Heart right ventricle (tissue), 16 donors: Measurements from ENCODE around the gene TAGAP. TPM values are rescaled to one million over a fixed set of nuclear protein-coding genes. Genes with fewer than 3 reads are reported as not detected.
"Not testable (repeated sequence)": the region's sequence is repeated elsewhere in the genome, so short reads cannot be mapped to it uniquely, and the experiment has no call there.

Experiments
- ATAC-seq, 8 donors: fragments of 200-7000 bp; cut with Tn5 transposase; one replicate each; pipeline ENCODE4 v1.9.1; 2020; ENCODE audit warnings: mild to moderate bottlenecking in 8 of 8, moderate library complexity in 8 of 8, moderate number of reproducible peaks in 1 of 8
- DNase-seq, 2 donors: peaks; one replicate each; pipeline ENCODE4 v3.0.0-alpha.2; 2020
- H3K27ac ChIP-seq, 10 donors: fragments of 200-600 bp; sonication (generic) in 2 of 10; one replicate each; pipeline versions ENCODE4 v1.5.0 to v1.8.0; 2020 to 2022; ENCODE audit warnings: mild to moderate bottlenecking in 3 of 10
- H3K27me3 ChIP-seq, 7 donors: fragments of 200-600 bp; one replicate each; pipeline ENCODE4 v1.8.0; 2021 to 2022; ENCODE audit warnings: mild to moderate bottlenecking in 2 of 7
- H3K36me3 ChIP-seq, 9 donors: fragments of 200-600 bp; sonication (generic) in 1 of 9; one replicate each; pipeline versions ENCODE4 v1.5.0 to v1.8.0; 2020 to 2022; ENCODE audit warnings: mild to moderate bottlenecking in 2 of 9
- H3K4me1 ChIP-seq, 9 donors: fragments of 200-600 bp; sonication (generic) in 1 of 9; one replicate each; pipeline versions ENCODE4 v1.5.0 to v1.8.0; 2020 to 2022; ENCODE audit warnings: mild to moderate bottlenecking in 4 of 9
- H3K4me3 ChIP-seq, 10 donors: fragments of 200-600 bp; sonication (generic) in 2 of 10; one replicate each; pipeline versions ENCODE4 v1.5.0 to v1.8.0; 2020 to 2022; ENCODE audit warnings: mild to moderate bottlenecking in 7 of 10, moderate library complexity in 2 of 10
- H3K9me3 ChIP-seq, 11 donors: fragments of 200-600 bp in 10 of 11; sonication (generic) in 2 of 11; one replicate each; pipeline versions ENCODE4 v1.5.0 to v1.8.0; 2013 to 2022; ENCODE audit warnings: mild to moderate bottlenecking in 2 of 11, control low read depth in 1 of 11, moderate library complexity in 1 of 11
- WGBS, 2 donors: extraction: QIAGEN DNeasy Blood & Tissue Kit; methylation state at CpG; one replicate each; pipeline ENCODE4 v1.1.7; 2013; ENCODE audit warnings: inconsistent platforms in 1 of 2; 5-methylcytosine and 5-hydroxymethylcytosine counted together
- intact Hi-C, 10 donors: fragments of 100-400 bp; cut with DNase I; formaldehyde crosslinking; loops; one replicate each; pipeline versions ENCODE4 v1.11.1 to v1.14.2; 2022
- polyA plus RNA-seq, 2 donors: library from polyadenylated mRNA; stranded (reverse); fragments of 200-250 nt; gene quantifications; one replicate each; pipeline ENCODE4 v1.2.3, GENCODE V29; 2013
- total RNA-seq, 10 donors: library from RNA; stranded (reverse); fragmentation: NEBNext Ultra II Directional in 3 of 10; extraction: Animal tissue kit (Norgen Biotek cat#: 25700) in 3 of 10; gene quantifications; one replicate each; pipeline versions ENCODE4 v1.2.1 to v1.2.4, GENCODE V29; 2021 to 2023
- TF ChIP-seq, protein P1 (sequence below), 9 donors: fragments of 200-600 bp; sonication (generic) in 2 of 9; IDR thresholded peaks; one replicate each; pipeline versions ENCODE4 v1.5.0 to v1.8.0; 2021 to 2022; ENCODE audit warnings: antibody characterized with exemption in 9 of 9, mild to moderate bottlenecking in 5 of 9, moderate library complexity in 1 of 9
- donor health status: Arrhythmogenic right ventricular cardiomyopathy.
- donor health status: ischemic (EF 13 %, LVEDD 7.1; RV severe dilation, severe dysfunction).
- donor health status: healthy with polysubstance abuse.
- donor health status: DM: no; HTN: yes; CAD: no.
- donor health status: DM: no; HTN: no; CAD: no.
- donor health status: ischemic (EF 25% LVEDD 6.9; RV normal size, moderate dysfunction).
- donor health status: ischemic (EF 25% LVEDD 5.7; RV mildly dilated, moderate dysfunction).
- donor health status: healthy.
- donor health status: DM: yes; HTN: yes; CAD: no.
- donor health status: Ischemic cardiomyopathy.
- donor health status: ischemic (EF 35%, LVEDD 5.7; RV mildly dilated, moderate dysfunction).
- donor health status: nonischemic (EF 11% LVEDD 7.7; RV severe dilation, severe dysfunction).
- donor health status: DM: yes; HTN: yes; CAD: no.
- donor health status: PGD.
- donor health status: ischemic (EF 29% LVEDD 5.4; RV normal size, mild dysfunction).
- donor health status: nonischemic (EF 23%, LVEDD 6.1; RV moderate dilation, normal function).

TAGAP gene
- total and polyA plus RNA-seq, 12 donors = 0.28 to 6.5 (median 0.80) TPM

GRCh38 chr6:159039885-159040258 is 4.9 kb downstream of the TAGAP start:
- intact Hi-C loops = loop anchor here in 6 of 10 donors (5.0 to 10.0 kb wide), 5 partner anchors 62 to 97 kb away; no protein-coding TSS in a partner anchor
- WGBS, 2 donors = 78 to 84% methylated on average over 1 of the region's 1 CpG
- TF ChIP-seq, protein P1, sequence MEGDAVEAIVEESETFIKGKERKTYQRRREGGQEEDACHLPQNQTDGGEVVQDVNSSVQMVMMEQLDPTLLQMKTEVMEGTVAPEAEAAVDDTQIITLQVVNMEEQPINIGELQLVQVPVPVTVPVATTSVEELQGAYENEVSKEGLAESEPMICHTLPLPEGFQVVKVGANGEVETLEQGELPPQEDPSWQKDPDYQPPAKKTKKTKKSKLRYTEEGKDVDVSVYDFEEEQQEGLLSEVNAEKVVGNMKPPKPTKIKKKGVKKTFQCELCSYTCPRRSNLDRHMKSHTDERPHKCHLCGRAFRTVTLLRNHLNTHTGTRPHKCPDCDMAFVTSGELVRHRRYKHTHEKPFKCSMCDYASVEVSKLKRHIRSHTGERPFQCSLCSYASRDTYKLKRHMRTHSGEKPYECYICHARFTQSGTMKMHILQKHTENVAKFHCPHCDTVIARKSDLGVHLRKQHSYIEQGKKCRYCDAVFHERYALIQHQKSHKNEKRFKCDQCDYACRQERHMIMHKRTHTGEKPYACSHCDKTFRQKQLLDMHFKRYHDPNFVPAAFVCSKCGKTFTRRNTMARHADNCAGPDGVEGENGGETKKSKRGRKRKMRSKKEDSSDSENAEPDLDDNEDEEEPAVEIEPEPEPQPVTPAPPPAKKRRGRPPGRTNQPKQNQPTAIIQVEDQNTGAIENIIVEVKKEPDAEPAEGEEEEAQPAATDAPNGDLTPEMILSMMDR (IDR thresholded peaks at IDR 0.05) = no peak

GRCh38 chr6:159038914-159039884 is 5.6 kb downstream of the TAGAP start:
- intact Hi-C loops = no loop called here
- DNase-seq (no peak), ATAC-seq (peak in 7 of 8 donors; percentile 29 to 72 (median 46))
- TF ChIP-seq, protein P1 (IDR thresholded peaks at IDR 0.05) = no peak
- WGBS, 2 donors = 79 to 83% methylated on average over 8 of the region's 8 CpGs
- Histone ChIP-seq H3K36me3 (peaks cover 0 to 73% (median 0%) of the 10 kb centered on the region in 9 donors), H3K4me1 (peaks cover 0 to 56% (median 7%) of the 10 kb centered on the region in 9 donors), H3K27me3 (no peaks in the 10 kb centered on the region), H3K4me3 (peak overlapping the region in 1 of 10 donors; percentile 66), H3K27ac (peak overlapping the region in 4 of 10 donors; percentile 17 to 90 (median 20)), H3K9me3 (no peaks in the 10 kb centered on the region)

More at GRCh38 chr6:159039885-159040258, 4.9 kb downstream of the TAGAP start:
- no peaks in the 10 kb centered on the region for H3K27me3 ChIP-seq
- H3K9me3 ChIP-seq = no peaks in the 10 kb centered on the region
- peaks cover 0 to 69% (median 0%) of the 10 kb centered on the region in 9 donors for H3K36me3 ChIP-seq
- ATAC-seq (no peak), DNase-seq (no peak)
- H3K4me3 ChIP-seq = peak overlapping the region in 1 of 10 donors; percentile 66
- H3K4me1 ChIP-seq = peaks cover 0 to 56% (median 7%) of the 10 kb centered on the region in 9 donors
- H3K27ac ChIP-seq = peak overlapping the region in 4 of 10 donors; percentile 1 to 90 (median 20)

DNA sequence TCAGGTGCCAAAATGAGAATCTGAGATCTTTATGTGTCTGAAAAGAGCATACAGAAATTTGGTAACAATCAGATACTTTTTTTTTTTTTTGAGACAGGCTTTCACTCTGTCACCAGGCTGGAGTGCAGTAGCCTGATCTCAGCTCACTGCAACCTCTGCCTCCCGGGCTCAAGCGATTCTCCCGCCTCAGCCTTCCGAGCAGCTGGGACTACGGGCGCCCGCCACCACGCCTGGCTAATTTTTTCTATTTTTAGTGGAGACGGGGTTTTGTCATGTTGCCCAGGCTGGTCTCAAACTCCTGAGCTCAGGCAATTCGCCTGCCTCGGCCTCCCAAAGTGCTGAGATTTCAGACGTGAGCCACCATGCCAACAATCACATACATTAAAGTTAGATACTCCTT is 6.5 kb downstream of the TAGAP start:
- intact Hi-C loops, DNase-seq, H3K27me3 ChIP-seq, H3K9me3 ChIP-seq, ATAC-seq: not testable (repeated sequence)
- Histone ChIP-seq H3K4me1 (peaks cover 0 to 63% (median 7%) of the 10 kb centered on the region in 9 donors), H3K4me3 (peak overlapping the region in 1 of 10 donors; percentile 66), H3K36me3 (peaks cover 0 to 73% (median 0%) of the 10 kb centered on the region in 9 donors), H3K27ac (peak overlapping the region in 1 of 10 donors; percentile 90)
- WGBS, 2 donors = 58 to 59% methylated on average over 12 of the region's 12 CpGs

GRCh38 chr6:159037756-159038290 is 7.0 kb downstream of the TAGAP start:
- Histone ChIP-seq H3K4me3 (no peak overlapping the region), H3K27ac (peak overlapping the region in 1 of 10 donors; percentile 90)

More at GRCh38 chr6:159037756-159038290, 7.0 kb downstream of the TAGAP start:
- TF ChIP-seq, protein P1 (IDR thresholded peaks at IDR 0.05) = no peak
- DNase-seq (no peak), ATAC-seq (no peak)
- intact Hi-C loops = no loop called here
- Histone ChIP-seq H3K27me3 (no peaks in the 10 kb centered on the region), H3K9me3 (no peaks in the 10 kb centered on the region), H3K36me3 (peaks cover 0 to 73% (median 0%) of the 10 kb centered on the region in 9 donors), H3K4me1 (peaks cover 0 to 63% (median 5%) of the 10 kb centered on the region in 9 donors)
- WGBS, 2 donors = 46% methylated on average over 5 of the region's 5 CpGs
